GM19193 (cell line): ENCODE results near the gene SERPINB7.

Experiments used
- POLR2A ChIP-seq: IDR thresholded peaks from 4 replicates; pipeline ENCODE4 v1.6.1; 2011; ENCODE audit not compliant: insufficient read depth, insufficient read length; ENCODE audit errors: extremely low read depth

The SERPINB7 gene, protein sequence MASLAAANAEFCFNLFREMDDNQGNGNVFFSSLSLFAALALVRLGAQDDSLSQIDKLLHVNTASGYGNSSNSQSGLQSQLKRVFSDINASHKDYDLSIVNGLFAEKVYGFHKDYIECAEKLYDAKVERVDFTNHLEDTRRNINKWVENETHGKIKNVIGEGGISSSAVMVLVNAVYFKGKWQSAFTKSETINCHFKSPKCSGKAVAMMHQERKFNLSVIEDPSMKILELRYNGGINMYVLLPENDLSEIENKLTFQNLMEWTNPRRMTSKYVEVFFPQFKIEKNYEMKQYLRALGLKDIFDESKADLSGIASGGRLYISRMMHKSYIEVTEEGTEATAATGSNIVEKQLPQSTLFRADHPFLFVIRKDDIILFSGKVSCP

DNA sequence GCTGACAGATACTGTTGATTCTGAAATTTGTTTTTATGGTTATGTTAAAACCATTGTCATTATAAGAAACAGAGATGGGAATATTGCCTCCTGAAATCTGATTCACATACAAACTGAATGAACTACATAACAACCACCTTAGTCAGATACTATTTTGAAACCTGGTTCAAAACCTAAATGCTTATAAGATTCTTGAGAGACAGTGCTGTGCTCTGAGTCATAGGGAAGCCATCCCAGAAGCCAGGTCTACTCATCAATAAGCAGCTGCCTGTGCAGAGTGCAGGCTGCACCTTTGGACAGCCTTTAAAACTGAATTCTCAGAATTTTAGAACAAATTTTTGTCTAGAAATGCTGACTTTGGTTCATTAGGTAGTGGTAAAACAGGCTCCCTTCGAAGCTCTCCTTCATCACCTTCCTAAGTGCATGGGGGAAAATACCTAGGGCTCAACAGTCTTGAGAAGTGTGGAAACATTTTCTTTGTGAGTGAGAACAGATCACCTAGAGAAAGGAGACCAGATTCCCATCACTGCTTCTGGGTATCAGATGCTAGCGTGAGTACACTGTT lies at the start of gene SERPINB7:
TSS of gene SERPINB7 (plus strand) at position 253 of the 565 bp plus-strand sequence. CDS start 6,955 bp downstream, outside the sequence.
- no peak for TF ChIP-seq POLR2A

GRCh38 chr18:63725682-63726480 lies 49.3 kb upstream of the SERPINB7 start:
- no peak for TF ChIP-seq POLR2A

- TF ChIP-seq POLR2A, result no peak
These were observed 44.4 kb upstream of the SERPINB7 start for GRCh38 chr18:63730773-63731172.

DNA sequence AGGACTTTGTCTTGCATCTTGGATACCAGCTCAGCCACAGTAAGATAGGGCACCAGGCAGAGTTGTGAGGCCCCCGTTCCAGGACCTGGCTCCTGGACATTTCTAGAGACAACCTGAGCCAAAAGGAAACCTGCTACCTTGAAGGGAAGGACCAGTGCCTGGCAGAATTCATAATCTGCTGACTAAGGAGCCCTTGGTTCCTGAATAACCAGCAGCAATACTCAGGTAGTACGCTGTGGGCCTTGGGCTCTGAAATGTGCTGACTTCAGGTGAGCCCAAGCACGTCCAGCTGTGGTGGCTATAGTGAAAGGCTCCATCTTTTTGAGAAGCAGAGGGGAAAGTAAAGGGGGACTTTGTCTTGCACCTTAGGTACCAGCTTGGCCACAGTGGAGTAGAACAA lies 44.0 kb upstream of the SERPINB7 start:
- TF ChIP-seq POLR2A, result no peak

DNA sequence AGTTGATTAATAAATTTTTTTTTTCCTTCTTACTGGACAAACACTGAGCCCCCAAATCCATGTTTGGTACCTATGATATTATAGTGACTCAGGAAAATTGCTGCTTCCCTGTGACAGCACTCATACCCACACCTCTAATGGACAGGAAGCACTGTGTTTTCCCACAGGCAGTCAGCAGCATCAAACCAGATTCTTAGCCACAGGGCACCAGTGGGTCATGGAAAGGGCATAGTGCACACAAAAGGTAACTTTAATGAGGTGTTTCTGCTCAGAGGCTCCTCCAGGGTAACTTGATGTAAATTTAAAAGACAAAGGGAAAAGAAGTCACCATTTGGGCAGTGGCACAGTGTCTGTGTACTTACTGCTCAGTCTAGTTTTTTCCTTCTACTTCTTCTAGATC lies 38.3 kb upstream of the SERPINB7 start:
- no peak for TF ChIP-seq POLR2A

DNA sequence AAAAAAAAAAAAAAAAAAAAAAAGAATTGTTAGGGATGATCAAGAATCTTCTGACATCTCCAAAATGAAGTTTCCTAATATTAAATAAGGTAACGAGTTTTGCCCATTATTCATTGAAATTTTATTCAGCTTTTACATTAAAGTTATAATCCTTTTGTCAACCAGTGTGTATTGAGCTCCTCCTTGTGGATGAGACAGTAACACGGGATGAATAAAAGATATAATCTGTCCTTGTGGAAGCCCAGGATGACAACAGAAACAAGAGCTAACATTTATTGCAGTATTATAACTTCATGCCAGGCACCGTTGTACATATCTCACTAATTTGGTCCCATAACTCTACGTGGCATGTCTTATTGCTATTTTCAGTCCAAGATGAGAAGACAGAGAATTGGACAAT lies 33.4 kb upstream of the SERPINB7 start:
- TF ChIP-seq POLR2A, result no peak

DNA sequence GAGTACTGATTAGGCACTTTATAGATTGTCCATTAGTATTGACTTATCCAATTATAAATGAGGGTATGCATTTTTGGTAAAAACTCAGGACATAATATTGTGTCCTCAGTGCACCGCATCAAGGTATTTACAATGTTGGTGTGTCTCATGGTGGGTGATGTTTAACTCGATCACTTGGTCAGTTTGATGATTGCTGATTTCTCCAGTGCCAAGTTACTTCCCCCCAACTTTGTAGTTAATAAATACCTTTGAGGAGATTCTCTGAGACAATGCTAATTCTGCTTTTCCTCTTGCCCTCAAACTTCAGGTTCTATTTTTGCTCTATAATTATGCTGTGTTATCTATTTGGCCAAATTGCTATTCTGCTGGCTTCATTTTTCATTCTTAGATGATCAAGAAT lies 28.2 kb upstream of the SERPINB7 start:
- no peak for TF ChIP-seq POLR2A

GRCh38 chr18:63749489-63749888 lies 25.7 kb upstream of the SERPINB7 start:
- TF ChIP-seq POLR2A, result no peak

- no peak for TF ChIP-seq POLR2A
These were observed 22.6 kb upstream of the SERPINB7 start for GRCh38 chr18:63752636-63753035.

DNA sequence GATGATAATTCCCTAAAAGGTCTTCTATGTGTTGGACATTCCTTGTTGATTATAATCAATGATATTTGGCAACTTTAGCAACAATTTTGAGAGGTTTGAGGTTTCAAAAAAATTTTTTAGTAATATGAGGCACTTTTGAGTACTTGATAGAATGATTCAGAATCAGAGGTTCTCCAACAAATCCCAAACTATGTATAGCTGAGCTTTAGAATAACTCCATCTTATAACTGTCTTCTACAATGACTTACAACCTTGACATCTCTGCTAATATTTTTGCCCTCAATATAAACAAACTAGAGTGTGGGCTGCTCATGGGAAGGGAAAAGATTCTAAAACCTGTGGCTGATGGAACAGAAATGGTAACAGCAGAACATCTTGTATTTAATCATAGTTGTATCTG lies 21.5 kb upstream of the SERPINB7 start:
- TF ChIP-seq POLR2A, result no peak

- TF ChIP-seq POLR2A, result no peak
These were observed 17.7 kb upstream of the SERPINB7 start for GRCh38 chr18:63757541-63757940.

- TF ChIP-seq POLR2A, result no peak
These were observed 16.5 kb upstream of the SERPINB7 start for GRCh38 chr18:63758615-63759240.

DNA sequence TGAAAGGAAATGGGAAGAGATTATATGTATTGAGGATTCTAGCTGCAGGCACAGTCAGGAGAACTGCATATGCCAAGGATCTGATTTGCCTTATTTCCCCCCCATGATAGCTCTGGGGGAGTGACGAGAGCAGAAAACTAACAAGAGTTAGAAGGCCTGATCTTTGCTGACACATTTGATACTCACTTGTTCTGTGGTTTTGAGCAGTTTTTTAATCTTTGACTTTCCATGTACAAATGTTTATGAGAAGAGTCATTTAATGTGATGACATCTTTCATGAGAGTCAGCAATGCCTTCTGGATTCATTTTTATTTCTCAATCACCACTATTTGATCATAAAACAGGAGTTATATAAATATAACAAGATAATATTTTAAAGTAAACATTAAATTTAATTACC lies 12.7 kb upstream of the SERPINB7 start:
- no peak for TF ChIP-seq POLR2A

- no peak for TF ChIP-seq POLR2A
These were observed 11.2 kb upstream of the SERPINB7 start for GRCh38 chr18:63763831-63764600.

DNA sequence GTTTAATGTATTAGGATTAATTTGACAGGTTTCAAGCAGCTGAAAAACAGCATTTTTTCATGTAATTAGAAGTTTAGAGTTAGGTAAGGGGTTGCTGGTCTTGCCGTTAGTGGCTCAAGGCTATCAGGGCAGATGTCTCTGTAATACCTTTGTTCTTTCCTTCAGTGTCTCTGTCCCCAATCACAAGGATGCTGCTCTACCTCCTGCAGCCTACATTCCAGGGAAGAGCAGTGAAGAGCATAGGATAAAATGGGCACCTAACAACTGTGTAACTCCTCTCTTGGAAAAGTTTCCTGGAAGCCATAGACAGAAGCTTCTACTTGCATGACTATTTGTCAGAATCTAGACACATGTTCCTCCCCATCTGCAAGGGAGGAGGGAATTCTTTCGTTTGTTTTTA lies 9.4 kb upstream of the SERPINB7 start:
- no peak for TF ChIP-seq POLR2A

- no peak for TF ChIP-seq POLR2A
These were observed 1.7 kb upstream of the SERPINB7 start for GRCh38 chr18:63773551-63773950.
